Activated T-helper 2 cell treated with anti-CD3 and anti-CD28 coated beads, Interferon-gamma antibody, Interleukin-2, Interleukin-4, amounts not matched to agents 10 μg/mL and 5 μg/mL and 100 μg/mL, durations not matched to agents 14 hours and 24 hours and 36 hours (primary cell): Measurements from ENCODE around the gene ANXA11. TPM values are rescaled to one million over a fixed set of nuclear protein-coding genes. Genes with fewer than 3 reads are reported as not detected.
"Not testable (repeated sequence)": the region's sequence is repeated elsewhere in the genome, so short reads cannot be mapped to it uniquely, and the experiment has no call there.

Experiments
- DNase-seq: peaks from one replicate; pipeline ENCODE4 v3.0.0; 2021; ENCODE audit warnings: low spot score
- H3K27ac Mint-ChIP-seq: one replicate; pipeline ENCODE4 v1.8.0; 2021; ENCODE audit warnings: mixed read lengths
- H3K27me3 Mint-ChIP-seq: one replicate; pipeline ENCODE4 v1.8.0; 2021; ENCODE audit warnings: low read depth, mixed read lengths
- H3K36me3 Mint-ChIP-seq: one replicate; pipeline ENCODE4 v1.8.0; 2021; ENCODE audit warnings: low read depth, mixed read lengths
- H3K4me1 Mint-ChIP-seq: one replicate; pipeline ENCODE4 v1.8.0; 2021; ENCODE audit warnings: low read depth, mixed read lengths
- H3K4me3 Mint-ChIP-seq: one replicate; pipeline ENCODE4 v1.8.0; 2021; ENCODE audit warnings: low read depth, mild to moderate bottlenecking, moderate library complexity, mixed read lengths
- H3K9me3 Mint-ChIP-seq: one replicate; pipeline ENCODE4 v1.8.0; 2021; ENCODE audit warnings: mixed read lengths
- intact Hi-C: fragments of 100-400 bp; cut with micrococcal nuclease; formaldehyde crosslinking; loops from one replicate; pipeline ENCODE4 v1.15.1; 2023
- total RNA-seq: library from RNA; stranded (reverse); gene quantifications from 2 replicates; pipeline ENCODE4 v1.2.3, GENCODE V29; 2022

The ANXA11 gene
- total RNA-seq, 1 donor from 2014 or later, result 251 TPM

DNA sequence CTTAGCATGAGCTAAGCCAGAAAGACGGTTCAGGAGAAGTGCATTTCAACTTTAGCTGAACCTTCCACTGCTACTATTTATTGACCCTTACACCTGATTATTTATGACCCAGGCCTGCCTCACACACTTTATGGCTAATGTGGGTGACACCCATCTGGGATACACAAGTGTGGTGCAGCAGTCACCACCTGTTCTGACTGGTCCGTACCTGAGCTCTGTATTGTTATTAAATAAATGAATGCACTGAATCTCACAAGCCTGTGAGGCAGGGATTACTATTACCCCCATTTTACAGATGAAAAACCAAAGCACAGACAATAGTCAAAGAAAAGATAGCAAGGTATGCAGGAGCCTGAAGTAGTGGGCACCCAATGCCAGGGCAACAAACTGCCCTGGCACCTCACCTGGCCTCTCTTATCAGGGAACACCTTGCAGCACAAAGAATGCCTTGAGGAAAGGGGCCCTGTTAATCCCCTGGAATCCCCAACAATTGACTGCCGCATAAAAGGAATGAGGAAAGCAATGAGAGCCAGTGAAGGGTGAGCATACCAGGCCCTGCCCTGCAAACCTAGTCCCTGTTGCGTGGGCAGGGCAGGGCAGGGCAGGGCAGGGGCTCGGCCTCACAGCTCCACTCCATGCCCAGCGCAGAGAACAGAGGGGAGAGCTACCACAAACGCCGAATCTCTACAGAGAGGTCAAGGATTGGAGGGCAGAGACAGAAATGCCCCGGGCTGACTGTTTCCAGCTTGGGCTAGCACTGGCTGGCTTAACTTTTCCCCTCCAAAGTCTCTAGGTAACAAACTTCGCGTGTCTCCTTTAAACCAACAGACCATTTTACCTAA lies 1.3 kb downstream of the ANXA11 start:
- no peaks in the 10 kb centered on the region for H3K9me3 Mint-ChIP-seq
- H3K27me3 Mint-ChIP-seq, result no peaks in the 10 kb centered on the region
- H3K36me3 Mint-ChIP-seq, result peaks cover 32% of the 10 kb centered on the region
- peak overlapping the region; percentile 86 for H3K27ac Mint-ChIP-seq
- peak overlapping the region; percentile 97 for H3K4me3 Mint-ChIP-seq
- H3K4me1 Mint-ChIP-seq, result peaks cover 52% of the 10 kb centered on the region
- no peak for DNase-seq
- intact Hi-C loops, result loop anchor here (1.0 to 10.0 kb wide), 5 partner anchors 8 to 869 kb away; no protein-coding TSS in a partner anchor

DNA sequence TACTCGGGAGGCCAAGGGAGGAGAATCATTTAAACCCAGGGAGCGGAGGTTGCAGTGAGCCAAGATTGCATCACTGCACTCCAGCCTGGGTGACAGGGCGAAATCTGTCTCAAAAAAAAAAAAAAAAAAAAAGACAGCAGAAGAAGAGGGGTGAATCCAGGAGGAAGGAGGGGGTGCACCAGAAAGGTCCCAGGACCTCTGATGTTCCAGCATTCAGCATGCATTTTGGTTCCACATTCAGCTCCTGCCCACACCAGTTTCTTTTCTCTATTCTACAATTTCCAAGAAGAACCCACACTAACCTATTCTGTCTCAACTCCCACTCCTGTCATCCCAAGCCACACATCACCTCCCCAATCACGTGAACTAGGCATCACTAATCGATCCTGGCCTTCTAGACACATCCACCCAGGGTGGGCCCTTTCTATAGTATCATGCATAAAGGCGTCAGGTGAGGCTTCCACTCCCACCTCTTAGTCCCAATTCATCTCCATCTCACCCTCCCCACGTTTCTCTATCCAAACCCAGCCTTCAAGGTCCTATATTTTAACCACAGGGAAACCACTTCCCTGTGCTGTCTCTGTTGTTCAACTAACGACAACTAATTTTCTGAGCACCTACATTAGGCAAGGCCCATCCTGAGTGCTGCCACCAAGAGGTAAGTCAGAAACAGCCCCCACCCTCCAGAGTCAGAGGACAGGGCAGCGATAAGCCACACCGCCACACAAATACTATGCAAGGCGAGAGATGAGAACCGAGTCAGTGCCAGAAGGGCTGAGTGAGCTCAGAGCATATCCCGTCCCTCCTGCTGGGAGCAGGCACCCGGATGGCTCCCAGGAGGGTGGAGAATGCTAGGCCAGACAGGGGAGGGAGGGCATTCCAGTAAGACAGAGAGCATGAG lies 2.2 kb downstream of the ANXA11 start:
- intact Hi-C loops, result loop anchor here (1.0 to 10.0 kb wide), 4 partner anchors 15 to 868 kb away; no protein-coding TSS in a partner anchor
- peak overlapping the region; percentile 97 for H3K4me3 Mint-ChIP-seq
- no peaks in the 10 kb centered on the region for H3K9me3 Mint-ChIP-seq
- no peaks in the 10 kb centered on the region for H3K27me3 Mint-ChIP-seq
- peak; percentile 67 for DNase-seq
- H3K27ac Mint-ChIP-seq, result peak overlapping the region; percentile 86
- peaks cover 37% of the 10 kb centered on the region for H3K36me3 Mint-ChIP-seq
- peaks cover 58% of the 10 kb centered on the region for H3K4me1 Mint-ChIP-seq

- peak overlapping the region; percentile 97 for H3K4me3 Mint-ChIP-seq
- peak overlapping the region; percentile 86 for H3K27ac Mint-ChIP-seq
- not testable (repeated sequence) for H3K9me3 Mint-ChIP-seq, H3K27me3 Mint-ChIP-seq, DNase-seq
- intact Hi-C loops, result loop anchor here (5.0 to 10.0 kb wide), 3 partner anchors 50 to 868 kb away; no protein-coding TSS in a partner anchor
- H3K4me1 Mint-ChIP-seq, result peaks cover 62% of the 10 kb centered on the region
- peaks cover 37% of the 10 kb centered on the region for H3K36me3 Mint-ChIP-seq
Observed at GRCh38 chr10:80202530-80202929, 2.8 kb downstream of the ANXA11 start.

DNA sequence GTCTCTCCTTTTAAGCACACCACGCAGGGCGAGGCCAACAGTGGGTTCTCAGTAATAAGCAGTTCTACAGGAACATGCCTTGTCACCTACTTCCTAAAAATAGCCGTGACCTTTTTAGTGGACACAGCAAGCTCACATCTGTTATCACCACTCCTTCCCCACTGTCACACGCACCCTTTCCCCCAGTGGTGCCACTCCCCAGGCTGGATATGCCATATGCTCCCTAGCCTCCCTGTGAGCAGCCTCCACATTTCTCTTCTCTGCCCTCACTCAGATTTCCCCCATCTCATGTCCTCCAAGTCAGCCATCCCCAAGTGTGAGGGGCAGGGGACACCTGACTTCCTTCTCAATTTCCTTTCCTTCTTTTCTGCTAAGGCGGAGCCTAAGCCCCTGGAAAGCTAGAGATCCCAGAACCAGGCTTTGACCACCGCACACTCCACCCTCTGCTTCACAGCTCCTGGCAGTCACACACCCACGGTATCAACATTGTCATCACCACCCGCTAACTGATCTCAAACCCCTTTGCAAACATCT lies 3.7 kb downstream of the ANXA11 start:
- H3K4me3 Mint-ChIP-seq, result peak overlapping the region; percentile 97
- peaks cover 38% of the 10 kb centered on the region for H3K36me3 Mint-ChIP-seq
- H3K9me3 Mint-ChIP-seq, result no peaks in the 10 kb centered on the region
- H3K4me1 Mint-ChIP-seq, result peaks cover 68% of the 10 kb centered on the region
- H3K27me3 Mint-ChIP-seq, result no peaks in the 10 kb centered on the region
- no peak for DNase-seq
- H3K27ac Mint-ChIP-seq, result peak overlapping the region; percentile 86
- intact Hi-C loops, result loop anchor here (5.0 to 10.0 kb wide), 3 partner anchors 51 to 867 kb away; no protein-coding TSS in a partner anchor

GRCh38 chr10:80200687-80201086 lies 4.7 kb downstream of the ANXA11 start:
- Mint-ChIP-seq H3K27ac (peak overlapping the region; percentile 86), H3K9me3 (peaks cover 3% of the 10 kb centered on the region), H3K27me3 (no peaks in the 10 kb centered on the region), H3K36me3 (peaks cover 46% of the 10 kb centered on the region), H3K4me1 (peaks cover 71% of the 10 kb centered on the region), H3K4me3 (no peak overlapping the region)
- intact Hi-C loops, result loop anchor here (5.0 to 10.0 kb wide), 3 partner anchors 52 to 866 kb away; no protein-coding TSS in a partner anchor
- no peak for DNase-seq

- no peak for DNase-seq
- intact Hi-C loops, result loop anchor here (5.0 to 10.0 kb wide), 3 partner anchors 52 to 865 kb away; no protein-coding TSS in a partner anchor
- peaks cover 3% of the 10 kb centered on the region for H3K9me3 Mint-ChIP-seq
- peaks cover 74% of the 10 kb centered on the region for H3K4me1 Mint-ChIP-seq
- H3K27ac Mint-ChIP-seq, result no peak overlapping the region
- H3K36me3 Mint-ChIP-seq, result peaks cover 51% of the 10 kb centered on the region
- H3K27me3 Mint-ChIP-seq, result no peaks in the 10 kb centered on the region
- no peak overlapping the region for H3K4me3 Mint-ChIP-seq
Observed at GRCh38 chr10:80200259-80200658, 5.1 kb downstream of the ANXA11 start.

DNA sequence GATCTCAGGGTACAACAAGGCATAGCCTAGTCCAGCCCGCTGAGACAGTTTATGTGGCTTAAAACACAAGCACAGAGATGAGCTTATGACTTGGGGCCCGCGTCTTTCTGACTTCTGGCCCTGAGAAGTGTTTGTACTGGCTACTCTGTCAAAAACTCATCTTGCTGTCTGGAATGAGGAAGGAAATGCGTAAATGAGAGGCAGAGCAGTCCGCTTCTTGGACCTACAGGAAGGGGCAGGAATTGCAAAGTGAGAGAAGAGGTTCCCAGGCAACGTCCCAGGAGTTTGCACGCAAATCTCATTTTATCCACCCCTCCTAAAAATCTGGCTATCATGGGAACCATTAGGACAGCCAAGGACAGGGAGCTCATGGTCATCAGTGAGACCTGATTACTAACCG lies 5.5 kb downstream of the ANXA11 start:
- Mint-ChIP-seq H3K4me1 (peaks cover 77% of the 10 kb centered on the region), H3K9me3 (peaks cover 3% of the 10 kb centered on the region), H3K36me3 (peaks cover 54% of the 10 kb centered on the region), H3K27ac (peak overlapping the region; percentile 15), H3K4me3 (no peak overlapping the region), H3K27me3 (no peaks in the 10 kb centered on the region)
- DNase-seq, result no peak
- intact Hi-C loops, result loop anchor here (5.0 to 10.0 kb wide), 3 partner anchors 52 to 865 kb away; no protein-coding TSS in a partner anchor

GRCh38 chr10:80197972-80198916 lies 7.1 kb downstream of the ANXA11 start:
- Mint-ChIP-seq H3K27ac (peak overlapping the region; percentile 58), H3K27me3 (no peaks in the 10 kb centered on the region), H3K4me3 (no peak overlapping the region), H3K9me3 (peaks cover 3% of the 10 kb centered on the region), H3K4me1 (peaks cover 73% of the 10 kb centered on the region), H3K36me3 (peaks cover 54% of the 10 kb centered on the region)
- intact Hi-C loops, result no loop called here
- DNase-seq, result no peak

- H3K27ac Mint-ChIP-seq, result peak overlapping the region; percentile 82
- intact Hi-C loops, result loop anchor here (1.0 kb wide), 2 partner anchors 7 to 9 kb away; no protein-coding TSS in a partner anchor
- DNase-seq, result no peak
- H3K4me3 Mint-ChIP-seq, result no peak overlapping the region
- H3K9me3 Mint-ChIP-seq, result peaks cover 15% of the 10 kb centered on the region
- H3K4me1 Mint-ChIP-seq, result peaks cover 70% of the 10 kb centered on the region
- peaks cover 56% of the 10 kb centered on the region for H3K36me3 Mint-ChIP-seq
- H3K27me3 Mint-ChIP-seq, result no peaks in the 10 kb centered on the region
Observed at GRCh38 chr10:80196950-80197315, 8.4 kb downstream of the ANXA11 start.

DNA sequence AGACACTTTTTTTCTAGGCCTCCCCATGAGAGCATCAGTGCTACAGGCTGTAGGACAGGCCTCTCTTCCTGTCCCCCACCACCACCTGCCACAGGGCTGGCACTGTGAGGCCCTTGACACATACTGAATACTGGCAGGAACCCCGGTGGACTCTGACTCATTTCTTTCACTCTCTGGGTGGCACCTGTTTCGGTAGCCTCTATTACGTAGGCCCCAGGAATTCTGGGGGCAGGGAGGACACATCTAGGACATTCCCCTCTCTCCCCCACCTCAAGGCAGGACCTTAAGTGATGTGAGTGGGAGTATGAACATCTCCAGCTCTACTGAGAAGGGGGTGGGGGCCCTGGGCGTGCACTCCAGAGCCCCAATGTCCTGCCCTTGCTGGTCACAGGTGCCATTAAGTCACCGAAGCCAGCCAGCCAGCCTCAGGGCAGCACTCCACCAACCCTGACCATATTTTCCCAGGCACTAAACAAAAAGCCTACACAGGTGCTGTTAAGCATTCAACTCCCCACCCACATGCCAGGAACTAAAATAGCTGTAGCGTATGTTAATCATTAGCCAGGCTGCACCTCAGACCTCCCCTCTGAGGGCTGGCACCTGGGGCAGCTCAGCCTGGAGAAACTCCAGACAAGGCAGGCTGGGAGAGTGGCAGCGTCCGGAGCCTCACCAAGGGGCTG lies 8.9 kb downstream of the ANXA11 start:
- peaks cover 70% of the 10 kb centered on the region for H3K4me1 Mint-ChIP-seq
- H3K4me3 Mint-ChIP-seq, result peak overlapping the region; percentile 11
- H3K27ac Mint-ChIP-seq, result peak overlapping the region; percentile 82

GRCh38 chr10:80195046-80195574 lies 10.2 kb downstream of the ANXA11 start:
- Mint-ChIP-seq H3K27ac (peak overlapping the region; percentile 82), H3K36me3 (peaks cover 48% of the 10 kb centered on the region), H3K27me3 (no peaks in the 10 kb centered on the region), H3K9me3 (peaks cover 17% of the 10 kb centered on the region), H3K4me3 (no peak overlapping the region), H3K4me1 (peaks cover 61% of the 10 kb centered on the region)
- intact Hi-C loops, result no loop called here
- DNase-seq, result no peak

More for the DNA sequence above, 8.9 kb downstream of the ANXA11 start:
- intact Hi-C loops, result loop anchor here (1.0 kb wide), 2 partner anchors 8 kb away; no protein-coding TSS in a partner anchor
- Mint-ChIP-seq H3K9me3 (peaks cover 17% of the 10 kb centered on the region), H3K27me3 (no peaks in the 10 kb centered on the region), H3K36me3 (peaks cover 56% of the 10 kb centered on the region)
- DNase-seq, result peak; percentile 32
